ENCODE measurements around the gene AZIN2. TPM values are rescaled to one million over a fixed set of nuclear protein-coding genes. Genes with fewer than 3 reads are reported as not detected.

AZIN2 gene
- 10 to 100 TPM; 38.2 to 68.7 TPM for total RNA-seq
- 56.9 TPM for polyA plus RNA-seq (ENCODE audit: insufficient read depth, low read depth, low replicate concordance)
- long read RNA-seq, donor 1, partial matches to known transcripts: 0 of 1 reads
- long read RNA-seq, donor 1, other reads (novel, unspliced or antisense): 0 of 1 reads
- long read RNA-seq, donor 2: 0 reads

DNA sequence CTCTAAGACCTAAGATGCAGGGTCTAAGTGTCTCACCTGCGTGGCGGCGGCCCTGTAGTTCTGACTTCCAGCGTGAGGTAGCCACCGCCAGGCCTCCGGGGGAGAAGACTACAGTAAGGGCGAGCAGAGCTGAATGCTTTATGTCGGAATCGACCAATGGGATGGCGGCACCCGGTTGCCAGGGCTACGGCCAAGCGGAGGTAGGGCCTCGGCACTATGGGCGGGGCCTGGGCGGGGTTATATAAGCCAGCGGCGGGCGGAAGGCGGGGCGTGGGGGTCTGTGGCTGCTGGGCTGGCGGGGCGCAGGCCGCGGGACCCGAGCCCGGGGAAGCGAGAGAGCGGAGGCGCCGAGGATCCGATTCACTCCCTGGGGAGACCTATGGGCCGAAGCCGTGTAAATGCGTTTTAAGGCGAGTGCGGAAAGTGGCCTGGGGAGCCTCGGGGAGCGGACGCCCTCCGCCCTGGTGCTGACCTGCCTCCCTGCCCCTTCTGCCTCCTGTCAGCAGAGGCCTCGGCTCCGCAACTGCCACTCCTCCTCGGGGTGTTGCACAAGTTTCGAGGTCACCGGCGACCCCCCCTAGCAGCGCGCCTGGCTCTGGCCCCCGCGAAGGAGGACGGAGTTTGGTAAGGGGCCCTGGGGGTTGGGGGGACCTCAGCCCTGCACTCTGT, at the start of gene AZIN2:
Gene AZIN2 (plus strand): TSS at position 269 of the 669 bp plus-strand sequence. CDS start 1,097 bp downstream, outside the sequence.
- Histone ChIP-seq H3K4me3 (peak within 1 kb of the TSS; percentile 58 to 64), H3K27me3 (no peaks in the 10 kb centered on the region), H3K36me3 (ENCODE audit: low read depth, missing control alignments) (no peaks in the 10 kb centered on the region), H3K9me3 (no peaks in the 10 kb centered on the region), H3K4me1 (peaks cover 10% of the 10 kb centered on the region), H3K27ac (peak within 1 kb of the TSS in 1 of 2 donors; percentile 3)
- TF ChIP-seq CTCF (IDR thresholded peaks at IDR 0.05) (peak in 1 of 3 experiments; percentile 21), POLR2A (IDR thresholded peaks at IDR 0.05) (peak; percentile 75)
- intact Hi-C loops (cut with DNase I; ENCODE audit: low total_unique reads): no loop called here
- 0% methylated on average over 22 to 52 of the region's 52 CpGs for WGBS, 2 donors
- peak; percentile 99 for DNase-seq

- Histone ChIP-seq H3K4me1 (peaks cover 5% of the 10 kb centered on the region), H3K27ac (no peak overlapping the region)
- TF ChIP-seq POLR2A (IDR thresholded peaks at IDR 0.05): no peak
- no peak for TF ChIP-seq CTCF (IDR thresholded peaks at IDR 0.05)
Measured at GRCh38 chr1:33031506-33031905, 49.4 kb upstream of the AZIN2 start.

GRCh38 chr1:33032126-33032869, 48.7 kb upstream of the AZIN2 start:
- H3K27me3 ChIP-seq: no peaks in the 10 kb centered on the region
- peaks cover 5% of the 10 kb centered on the region for H3K4me1 ChIP-seq
- intact Hi-C loops (cut with DNase I; ENCODE audit: low total_unique reads): no loop called here
- no peaks in the 10 kb centered on the region for H3K36me3 ChIP-seq (ENCODE audit: low read depth, missing control alignments)
- H3K27ac ChIP-seq: no peak overlapping the region
- H3K9me3 ChIP-seq: no peaks in the 10 kb centered on the region
- DNase-seq: no peak
- no peak for TF ChIP-seq CTCF (IDR thresholded peaks at IDR 0.05)
- TF ChIP-seq POLR2A (IDR thresholded peaks at IDR 0.05): no peak
- 79 to 87% methylated on average over 6 of the region's 6 CpGs for WGBS, 2 donors
- H3K4me3 ChIP-seq: no peak overlapping the region

More at GRCh38 chr1:33031506-33031905, 49.4 kb upstream of the AZIN2 start:
- intact Hi-C loops (cut with DNase I; ENCODE audit: low total_unique reads): no loop called here
- 91 to 94% methylated on average over 4 of the region's 4 CpGs for WGBS, 2 donors
- Histone ChIP-seq H3K9me3 (no peaks in the 10 kb centered on the region), H3K27me3 (no peaks in the 10 kb centered on the region), H3K36me3 (ENCODE audit: low read depth, missing control alignments) (no peaks in the 10 kb centered on the region), H3K4me3 (no peak overlapping the region)
- no peak for DNase-seq

DNA sequence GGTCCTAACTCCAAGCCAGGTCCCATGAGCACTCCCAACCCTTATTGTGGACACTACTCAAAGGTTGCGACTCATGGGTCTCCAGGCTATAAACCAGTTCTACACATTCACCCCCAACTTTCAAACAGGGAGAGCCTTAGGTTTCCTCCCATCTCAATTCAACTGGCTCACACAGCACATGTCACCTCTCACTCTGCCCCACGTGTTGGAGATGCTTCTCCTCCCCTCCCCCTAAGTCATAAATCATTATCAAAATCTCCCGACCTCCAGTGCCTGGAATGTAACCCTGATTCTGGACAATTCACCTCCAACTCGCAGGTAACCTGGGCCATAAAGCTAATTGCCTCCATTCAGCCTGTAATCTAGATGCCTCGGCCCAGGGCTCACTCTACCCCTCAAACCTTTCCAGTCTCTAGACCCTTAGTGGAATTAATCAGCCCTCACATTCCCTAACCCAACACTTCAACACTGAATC, 44.9 kb upstream of the AZIN2 start:
- peak; percentile 16 for DNase-seq
- intact Hi-C loops (cut with DNase I; ENCODE audit: low total_unique reads): no loop called here
- no peaks in the 10 kb centered on the region for H3K36me3 ChIP-seq (ENCODE audit: low read depth, missing control alignments)
- peak overlapping the region; percentile 70 to 79 for H3K27ac ChIP-seq
- H3K4me1 ChIP-seq: peaks cover 5% of the 10 kb centered on the region
- 3 to 7% methylated on average over 5 of the region's 5 CpGs for WGBS, 2 donors
- no peaks in the 10 kb centered on the region for H3K9me3 ChIP-seq
- no peak for TF ChIP-seq POLR2A (IDR thresholded peaks at IDR 0.05)
- no peak for TF ChIP-seq CTCF (IDR thresholded peaks at IDR 0.05)
- peak overlapping the region; percentile 78 to 95 for H3K4me3 ChIP-seq
- no peaks in the 10 kb centered on the region for H3K27me3 ChIP-seq
